Activated T-cell treated with anti-CD3 and anti-CD28 coated beads, Interleukin-2, amount 50 U/mL, for 1 hour (primary cell): Measurements from ENCODE around the gene CELSR1.

Experiments used
- DNase-seq: peaks from one replicate; pipeline ENCODE4 v3.0.0-alpha.2; 2020

The CELSR1 gene

DNA sequence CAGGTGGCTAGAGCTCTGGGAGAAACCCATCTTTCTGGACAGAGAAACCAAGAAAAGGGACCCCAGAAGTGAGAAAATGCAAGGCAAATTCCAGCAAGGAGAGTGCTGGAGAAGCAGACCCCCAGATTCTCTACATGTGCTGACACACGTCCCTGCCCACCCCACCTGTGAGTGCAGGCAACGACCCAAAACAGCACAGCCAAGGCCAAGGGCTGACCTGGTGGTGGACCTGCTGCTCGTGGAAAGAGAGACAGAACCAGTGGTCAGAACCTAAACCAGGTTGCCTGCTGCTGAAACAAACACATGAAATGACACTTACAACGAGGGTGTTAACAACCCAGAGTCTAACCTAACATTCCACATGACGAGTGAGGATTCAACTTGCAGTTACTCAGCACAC is 177.3 kb downstream of the CELSR1 start:
- DNase-seq: no peak

DNA sequence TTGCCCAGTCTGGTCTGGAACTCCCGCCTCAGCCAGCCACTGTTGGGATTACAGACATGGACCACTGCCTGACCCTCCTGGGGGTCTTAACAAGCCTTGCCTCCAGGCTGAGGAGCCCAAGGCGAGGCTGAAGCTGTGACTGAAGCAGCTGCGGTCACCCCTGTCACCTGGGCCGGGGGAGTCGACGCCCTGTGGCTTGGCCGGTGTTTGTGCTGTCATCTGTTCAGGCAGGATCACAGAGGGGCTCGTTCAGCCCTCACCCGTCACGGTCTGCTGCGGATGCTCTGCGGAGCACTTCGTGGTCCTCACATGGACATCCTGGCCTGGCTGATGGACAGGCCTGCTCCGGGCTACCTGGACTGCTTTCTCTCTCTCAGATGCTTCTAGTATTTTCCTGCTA is 178.1 kb downstream of the CELSR1 start:
- DNase-seq: no peak

GRCh38 chr22:46358766-46359165 is 178.7 kb downstream of the CELSR1 start:
- no peak for DNase-seq

- no peak for DNase-seq
These were observed 179.5 kb downstream of the CELSR1 start for GRCh38 chr22:46357711-46358520.

- DNase-seq: no peak
These were observed 180.6 kb downstream of the CELSR1 start for GRCh38 chr22:46356496-46357480.

DNA sequence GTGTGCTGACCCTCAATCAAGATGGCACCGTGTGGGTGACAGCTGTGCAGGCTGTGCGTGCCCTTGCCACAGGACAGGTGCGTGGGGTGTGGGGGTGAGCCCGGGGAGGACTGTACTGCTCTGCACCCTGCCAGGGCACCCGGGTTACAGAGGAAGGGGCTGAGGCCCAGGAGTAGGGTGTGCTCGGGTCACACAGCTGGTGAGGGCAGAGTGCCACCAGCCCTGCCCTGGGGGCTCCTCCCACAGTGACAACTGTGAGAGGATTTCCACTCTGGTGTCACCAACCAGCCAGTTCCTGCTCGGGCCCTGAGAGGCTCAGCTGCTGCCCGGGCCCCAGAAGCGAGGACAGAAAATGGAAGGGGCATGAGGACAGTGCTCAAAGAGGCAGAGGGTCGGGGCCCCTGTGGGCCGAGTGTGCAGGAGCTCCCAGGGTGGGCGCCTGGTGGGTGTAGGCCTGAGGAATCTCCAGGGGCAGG is 181.4 kb downstream of the CELSR1 start:
- no peak for DNase-seq

DNA sequence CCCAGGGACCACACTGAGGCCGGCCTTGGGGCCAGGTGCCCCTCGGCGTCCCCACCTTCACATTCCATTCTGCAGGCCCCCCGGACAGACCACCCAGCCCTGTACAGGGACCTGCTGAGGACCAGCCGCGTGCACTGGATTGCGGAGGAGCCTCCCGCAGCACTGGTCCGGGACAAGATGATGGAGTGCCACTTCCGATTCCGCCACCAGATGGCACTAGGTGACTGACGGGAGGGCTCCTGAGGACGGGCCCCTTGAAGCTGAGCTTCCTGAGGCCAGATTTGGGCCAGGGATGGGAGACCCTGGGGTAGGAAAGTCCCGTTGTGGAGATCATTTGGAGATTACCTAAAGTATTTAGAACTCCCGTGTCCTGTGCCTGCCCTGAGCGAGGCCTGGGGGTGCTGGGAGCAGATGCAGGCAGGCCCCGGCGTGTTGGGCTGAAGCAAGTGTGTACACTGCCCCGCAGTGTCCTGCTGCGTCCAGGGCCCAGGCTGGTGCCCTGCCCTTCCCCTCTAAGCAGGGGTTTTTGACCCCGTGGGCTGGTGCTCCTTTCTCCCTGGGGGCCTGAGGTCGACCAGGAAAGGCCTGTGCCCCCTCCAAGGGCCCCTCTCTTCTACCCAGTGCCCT is 181.9 kb downstream of the CELSR1 start:
- peak; percentile 67 for DNase-seq

GRCh38 chr22:46354993-46355305 is 182.5 kb downstream of the CELSR1 start:
- no peak for DNase-seq

DNA sequence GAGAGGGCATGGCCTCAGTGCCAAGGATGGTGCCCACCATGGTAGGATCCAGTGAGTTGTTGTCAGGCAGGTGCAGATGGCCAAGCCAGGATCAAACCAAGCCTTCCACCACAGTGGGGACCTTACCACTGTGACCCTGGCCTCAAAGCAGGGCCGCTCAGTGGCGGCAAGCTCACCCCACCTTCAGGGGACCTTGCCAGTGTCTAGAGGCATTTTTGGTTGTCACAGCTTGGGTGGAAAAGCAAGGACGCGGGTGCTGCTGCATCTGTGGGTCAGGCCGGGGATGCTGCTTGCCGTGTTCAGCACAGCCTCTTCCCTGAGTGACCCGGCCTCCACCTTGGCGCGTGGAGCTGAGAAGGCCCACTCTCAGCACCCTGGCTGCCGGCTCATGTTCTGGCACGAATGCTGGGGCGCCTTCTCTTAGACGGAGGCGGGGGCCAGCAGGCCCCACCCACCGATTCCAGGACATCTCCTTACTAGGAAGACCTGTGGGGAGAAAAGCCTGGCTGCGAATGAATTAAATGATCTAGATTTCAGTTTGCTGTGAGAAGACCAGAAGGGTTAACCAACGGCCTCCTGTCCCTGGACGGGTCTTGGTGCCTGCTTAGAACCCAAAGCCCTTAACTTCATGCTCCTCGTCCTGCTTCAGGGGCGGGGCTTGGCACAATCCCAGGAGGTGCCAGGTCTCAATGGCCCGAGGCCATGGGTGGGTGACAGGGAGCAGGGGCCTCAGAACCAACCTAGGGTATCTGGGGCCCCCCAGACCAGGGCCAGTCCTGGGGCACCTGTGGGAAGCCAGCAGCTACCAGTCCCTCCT is 183.0 kb downstream of the CELSR1 start:
- no peak for DNase-seq

GRCh38 chr22:46353483-46354105 is 183.8 kb downstream of the CELSR1 start:
- no peak for DNase-seq

- no peak for DNase-seq
These were observed 184.6 kb downstream of the CELSR1 start for GRCh38 chr22:46352691-46353386.

- DNase-seq: no peak
These were observed 185.1 kb downstream of the CELSR1 start for GRCh38 chr22:46352276-46352675.

DNA sequence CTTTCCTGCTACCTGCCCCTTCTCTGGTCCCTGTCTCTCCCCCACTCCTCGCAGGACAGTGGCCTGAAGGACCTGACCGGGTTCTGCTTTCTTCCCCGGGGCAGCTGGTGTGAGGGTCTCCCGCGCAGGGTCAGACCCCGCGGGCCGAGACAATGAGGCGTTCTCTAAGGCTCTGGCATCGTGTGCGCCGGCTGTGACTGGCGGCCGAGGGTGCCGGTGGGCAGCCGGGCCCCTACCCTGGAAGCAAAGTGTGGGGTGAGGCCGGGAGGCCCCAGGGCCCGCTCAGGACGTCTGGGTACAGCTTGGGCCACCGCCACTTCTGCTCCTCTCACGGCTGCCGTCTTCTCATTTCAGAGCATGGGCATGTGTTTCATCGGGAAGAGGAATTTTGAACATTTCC is 185.7 kb downstream of the CELSR1 start:
- DNase-seq: no peak

DNA sequence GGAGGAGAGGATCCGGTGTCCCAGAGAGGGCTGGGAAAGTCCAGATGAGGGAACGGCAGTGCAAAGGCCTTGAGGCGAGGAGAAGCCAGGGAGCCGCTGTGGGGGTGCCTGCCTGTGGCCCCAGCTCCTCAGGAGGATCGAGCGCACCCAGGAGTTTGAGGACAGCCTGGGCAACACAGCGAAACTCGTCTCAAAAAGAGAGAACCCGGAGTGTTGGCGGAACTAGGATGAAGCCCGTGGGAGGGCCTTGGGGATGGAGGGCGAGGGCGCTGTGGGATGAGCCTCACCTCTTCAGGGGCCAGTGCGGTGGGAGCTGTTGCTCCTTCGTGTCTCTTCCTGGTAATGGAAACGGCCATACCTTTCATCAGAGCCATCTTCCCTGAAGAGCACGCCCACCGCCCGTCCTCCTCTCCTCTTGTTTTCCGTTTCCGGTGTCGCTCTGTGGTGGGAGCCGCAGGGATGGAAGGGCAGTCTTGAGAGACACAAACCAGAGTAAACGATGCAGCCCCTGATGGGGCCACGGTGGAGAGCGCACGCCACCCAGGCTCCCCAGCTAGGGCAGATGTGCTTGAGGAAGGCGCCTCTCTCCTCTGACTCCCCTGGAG is 186.2 kb downstream of the CELSR1 start:
- no peak for DNase-seq

- DNase-seq: no peak
These were observed 186.8 kb downstream of the CELSR1 start for GRCh38 chr22:46350646-46351045.

DNA sequence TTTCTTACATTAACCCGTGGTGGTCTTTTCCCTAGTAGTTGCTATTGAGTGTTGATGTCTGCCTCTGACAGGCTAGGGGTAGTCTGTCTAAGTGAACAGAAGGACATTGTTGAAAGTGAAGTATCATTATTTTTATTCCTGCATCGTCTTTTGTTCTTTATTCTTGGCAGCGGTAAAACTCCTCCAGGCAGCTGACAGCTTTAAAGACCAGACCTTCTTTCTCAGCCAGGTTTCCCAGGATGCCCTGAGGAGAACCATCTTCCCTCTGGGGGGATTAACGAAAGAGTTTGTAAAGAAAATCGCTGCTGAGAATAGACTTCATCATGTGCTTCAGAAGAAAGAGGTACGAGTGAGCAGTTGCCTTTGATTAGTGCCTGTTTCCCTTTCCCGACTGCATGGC is 187.3 kb downstream of the CELSR1 start:
- DNase-seq: no peak

DNA sequence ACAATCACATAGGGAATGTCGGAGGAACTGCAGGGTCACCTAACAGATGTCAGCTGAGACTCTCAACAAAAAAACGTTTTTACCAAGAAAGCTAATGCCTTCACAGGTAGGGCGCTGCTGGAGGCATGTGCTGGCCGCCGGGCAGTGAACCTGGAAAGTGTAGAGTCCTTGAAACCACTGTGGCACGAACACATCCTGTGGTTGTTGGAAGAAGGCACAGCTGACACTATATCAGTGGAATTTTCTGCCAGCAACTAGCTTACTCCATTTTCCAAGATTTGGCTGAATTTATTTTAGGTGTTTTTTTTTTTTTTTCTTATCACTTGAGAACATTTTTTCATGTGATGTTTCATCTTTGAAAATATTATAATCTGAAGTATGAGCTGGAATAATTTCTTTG is 187.7 kb downstream of the CELSR1 start:
- no peak for DNase-seq

DNA sequence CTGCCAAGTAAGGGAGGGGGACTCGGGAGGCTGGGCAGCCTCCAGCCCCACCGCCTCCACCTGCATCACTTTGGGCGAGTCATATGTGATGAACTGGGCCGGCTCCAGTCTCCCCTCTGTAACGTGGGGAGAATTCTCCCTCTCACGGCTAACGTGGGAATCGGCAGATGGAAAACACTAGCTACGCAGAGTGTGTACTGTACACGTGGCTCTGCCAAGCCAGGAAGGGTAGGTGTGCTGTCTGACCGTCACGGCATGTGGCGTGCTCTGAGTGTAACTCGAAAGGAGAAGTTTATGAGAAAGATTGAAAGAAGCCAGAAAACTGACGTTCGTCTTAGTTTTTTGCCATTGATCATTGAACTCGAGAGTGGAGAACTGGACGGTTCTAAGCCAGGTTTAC is 188.2 kb downstream of the CELSR1 start:
- DNase-seq: no peak

DNA sequence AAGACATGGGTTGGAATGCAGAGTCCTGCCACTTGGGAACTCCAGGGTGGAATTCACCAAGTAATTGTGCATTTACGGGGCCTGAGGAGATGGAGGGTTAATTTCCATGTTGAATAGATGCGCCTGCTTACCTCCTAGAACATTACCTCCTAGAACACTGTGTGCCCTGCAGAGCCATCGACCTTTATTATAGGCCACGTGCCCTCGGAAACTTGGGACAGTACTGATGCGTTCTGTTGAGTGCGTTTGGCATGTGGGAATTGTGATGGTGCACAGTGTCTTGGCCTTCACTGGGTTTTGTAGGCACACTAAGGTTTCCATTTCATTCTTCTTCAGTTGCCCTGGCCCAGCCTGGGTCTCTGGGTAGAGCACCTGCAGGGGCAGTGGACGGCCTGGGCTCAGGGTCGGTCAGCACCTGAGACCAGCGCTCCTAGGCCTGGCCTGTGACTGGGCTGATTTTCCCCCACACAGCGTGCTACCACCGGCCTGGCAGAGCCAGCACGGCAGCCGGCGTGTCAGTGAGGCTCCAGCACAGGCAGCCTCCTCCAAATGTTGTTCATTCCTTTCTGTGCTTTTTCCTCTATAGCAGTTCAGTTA is 189.2 kb downstream of the CELSR1 start:
- no peak for DNase-seq

DNA sequence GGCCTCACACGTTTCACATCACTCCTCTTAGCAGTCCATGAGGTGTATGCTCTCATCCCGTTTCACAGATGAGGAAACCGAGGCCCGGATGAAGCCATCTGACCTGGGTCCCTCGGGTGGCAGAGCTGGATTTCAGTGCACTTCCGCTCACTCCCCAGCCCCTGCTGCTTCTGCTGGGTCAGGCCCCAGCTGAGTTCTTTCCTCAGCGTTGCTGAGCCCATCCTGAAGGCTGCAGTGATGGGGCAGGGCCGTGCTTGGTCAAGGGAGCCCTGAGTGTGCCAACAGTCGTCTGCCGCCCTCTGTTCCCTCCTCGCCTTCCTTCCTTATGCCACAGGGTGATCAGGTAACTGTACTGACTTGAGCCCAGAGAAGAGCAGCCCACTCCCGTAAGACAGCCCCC is 189.8 kb downstream of the CELSR1 start:
- DNase-seq: no peak
